ENCODE measurements around the gene TRIM37. TPM values are rescaled to one million over a fixed set of nuclear protein-coding genes. Genes with fewer than 3 reads are reported as not detected.
"Not testable (repeated sequence)": the region's sequence is repeated elsewhere in the genome, so short reads cannot be mapped to it uniquely, and the experiment has no call there.

Gene TRIM37
- total RNA-seq, 1 donor from 2014 or later = 27.7 TPM

GRCh38 chr17:59101178-59101577, 5.5 kb downstream of the TRIM37 start:
- H3K9me3 Mint-ChIP-seq = peaks cover 7% of the 10 kb centered on the region
- no peak overlapping the region for H3K27ac Mint-ChIP-seq
- H3K27me3 Mint-ChIP-seq (ENCODE audit: insufficient read depth) = no peaks in the 10 kb centered on the region
- DNase-seq (ENCODE audit: low spot score) = no peak
- no peak overlapping the region for H3K4me3 Mint-ChIP-seq
- H3K36me3 Mint-ChIP-seq (ENCODE audit: low read depth) = peaks cover 36% of the 10 kb centered on the region
- H3K4me1 Mint-ChIP-seq (ENCODE audit: low read depth) = peaks cover 53% of the 10 kb centered on the region
- intact Hi-C loops (cut with micrococcal nuclease) = loop anchor here (10.0 kb wide), 1 partner anchor 514 kb away; the partner anchor contains the start of gene CLTC

GRCh38 chr17:59097876-59098275, 8.8 kb downstream of the TRIM37 start:
- intact Hi-C loops (cut with micrococcal nuclease) = no loop called here
- no peak overlapping the region for H3K4me3 Mint-ChIP-seq
- DNase-seq (ENCODE audit: low spot score) = no peak
- H3K9me3 Mint-ChIP-seq = peaks cover 7% of the 10 kb centered on the region
- peaks cover 41% of the 10 kb centered on the region for H3K4me1 Mint-ChIP-seq (ENCODE audit: low read depth)
- H3K27ac Mint-ChIP-seq = no peak overlapping the region
- no peaks in the 10 kb centered on the region for H3K27me3 Mint-ChIP-seq (ENCODE audit: insufficient read depth)
- peaks cover 39% of the 10 kb centered on the region for H3K36me3 Mint-ChIP-seq (ENCODE audit: low read depth)

- peaks cover 25% of the 10 kb centered on the region for H3K4me1 Mint-ChIP-seq (ENCODE audit: low read depth)
- DNase-seq (ENCODE audit: low spot score) = no peak
- H3K36me3 Mint-ChIP-seq (ENCODE audit: low read depth) = peaks cover 24% of the 10 kb centered on the region
- H3K27ac Mint-ChIP-seq = no peak overlapping the region
- intact Hi-C loops (cut with micrococcal nuclease) = no loop called here
- no peak overlapping the region for H3K4me3 Mint-ChIP-seq
- peaks cover 5% of the 10 kb centered on the region for H3K9me3 Mint-ChIP-seq
- H3K27me3 Mint-ChIP-seq (ENCODE audit: insufficient read depth) = no peaks in the 10 kb centered on the region
Measured at GRCh38 chr17:59094861-59095530, 11.7 kb downstream of the TRIM37 start.

GRCh38 chr17:59093702-59094231, 12.9 kb downstream of the TRIM37 start:
- intact Hi-C loops (cut with micrococcal nuclease) = no loop called here
- H3K4me3 Mint-ChIP-seq = no peak overlapping the region
- no peaks in the 10 kb centered on the region for H3K27me3 Mint-ChIP-seq (ENCODE audit: insufficient read depth)
- H3K9me3 Mint-ChIP-seq = peaks cover 4% of the 10 kb centered on the region
- no peak for DNase-seq (ENCODE audit: low spot score)
- no peak overlapping the region for H3K27ac Mint-ChIP-seq
- H3K36me3 Mint-ChIP-seq (ENCODE audit: low read depth) = peaks cover 26% of the 10 kb centered on the region
- H3K4me1 Mint-ChIP-seq (ENCODE audit: low read depth) = peaks cover 24% of the 10 kb centered on the region

- DNase-seq (ENCODE audit: low spot score) = no peak
- Mint-ChIP-seq H3K4me3 (no peak overlapping the region), H3K9me3 (peaks cover 4% of the 10 kb centered on the region), H3K4me1 (ENCODE audit: low read depth) (peaks cover 24% of the 10 kb centered on the region), H3K27me3 (ENCODE audit: insufficient read depth) (no peaks in the 10 kb centered on the region), H3K27ac (no peak overlapping the region), H3K36me3 (ENCODE audit: low read depth) (peaks cover 26% of the 10 kb centered on the region)
- intact Hi-C loops (cut with micrococcal nuclease) = no loop called here
Measured at GRCh38 chr17:59093145-59093701, 13.5 kb downstream of the TRIM37 start.

GRCh38 chr17:59090593-59090992, 16.1 kb downstream of the TRIM37 start:
- Mint-ChIP-seq H3K36me3 (ENCODE audit: low read depth) (peaks cover 23% of the 10 kb centered on the region), H3K4me1 (ENCODE audit: low read depth) (peaks cover 17% of the 10 kb centered on the region)
- H3K27ac Mint-ChIP-seq; H3K9me3 Mint-ChIP-seq; DNase-seq (ENCODE audit: low spot score); H3K4me3 Mint-ChIP-seq; intact Hi-C loops (cut with micrococcal nuclease); H3K27me3 Mint-ChIP-seq (ENCODE audit: insufficient read depth): not testable (repeated sequence)

GRCh38 chr17:59084154-59084553, 22.5 kb downstream of the TRIM37 start:
- Mint-ChIP-seq H3K27me3 (ENCODE audit: insufficient read depth) (no peaks in the 10 kb centered on the region), H3K4me1 (ENCODE audit: low read depth) (peaks cover 6% of the 10 kb centered on the region), H3K9me3 (no peaks in the 10 kb centered on the region), H3K36me3 (ENCODE audit: low read depth) (peaks cover 37% of the 10 kb centered on the region), H3K27ac (no peak overlapping the region), H3K4me3 (no peak overlapping the region)
- no peak for DNase-seq (ENCODE audit: low spot score)
- intact Hi-C loops (cut with micrococcal nuclease) = no loop called here

- intact Hi-C loops (cut with micrococcal nuclease) = no loop called here
- Mint-ChIP-seq H3K36me3 (ENCODE audit: low read depth) (peaks cover 37% of the 10 kb centered on the region), H3K9me3 (no peaks in the 10 kb centered on the region), H3K27me3 (ENCODE audit: insufficient read depth) (no peaks in the 10 kb centered on the region), H3K27ac (no peak overlapping the region), H3K4me3 (no peak overlapping the region), H3K4me1 (ENCODE audit: low read depth) (peaks cover 14% of the 10 kb centered on the region)
- DNase-seq (ENCODE audit: low spot score) = no peak
Measured at GRCh38 chr17:59074494-59074893, 32.2 kb downstream of the TRIM37 start.

GRCh38 chr17:59073972-59074371, 32.7 kb downstream of the TRIM37 start:
- DNase-seq (ENCODE audit: low spot score) = no peak
- Mint-ChIP-seq H3K4me3 (no peak overlapping the region), H3K36me3 (ENCODE audit: low read depth) (peaks cover 37% of the 10 kb centered on the region)

GRCh38 chr17:59069856-59070255, 36.8 kb downstream of the TRIM37 start:
- no peak overlapping the region for H3K4me3 Mint-ChIP-seq
- H3K27me3 Mint-ChIP-seq (ENCODE audit: insufficient read depth) = no peaks in the 10 kb centered on the region
- DNase-seq (ENCODE audit: low spot score) = no peak
- no peak overlapping the region for H3K27ac Mint-ChIP-seq
- H3K4me1 Mint-ChIP-seq (ENCODE audit: low read depth) = peaks cover 14% of the 10 kb centered on the region
- intact Hi-C loops (cut with micrococcal nuclease) = no loop called here
- peaks cover 40% of the 10 kb centered on the region for H3K36me3 Mint-ChIP-seq (ENCODE audit: low read depth)
- H3K9me3 Mint-ChIP-seq = no peaks in the 10 kb centered on the region

More at GRCh38 chr17:59073972-59074371, 32.7 kb downstream of the TRIM37 start:
- H3K27ac Mint-ChIP-seq = no peak overlapping the region
- no peaks in the 10 kb centered on the region for H3K9me3 Mint-ChIP-seq
- intact Hi-C loops (cut with micrococcal nuclease) = no loop called here
- peaks cover 14% of the 10 kb centered on the region for H3K4me1 Mint-ChIP-seq (ENCODE audit: low read depth)
- H3K27me3 Mint-ChIP-seq (ENCODE audit: insufficient read depth) = no peaks in the 10 kb centered on the region

- H3K4me3 Mint-ChIP-seq = no peak overlapping the region
- H3K4me1 Mint-ChIP-seq (ENCODE audit: low read depth) = peaks cover 5% of the 10 kb centered on the region
- DNase-seq (ENCODE audit: low spot score) = no peak
- H3K9me3 Mint-ChIP-seq = no peaks in the 10 kb centered on the region
- H3K27me3 Mint-ChIP-seq (ENCODE audit: insufficient read depth) = no peaks in the 10 kb centered on the region
- H3K27ac Mint-ChIP-seq = no peak overlapping the region
- intact Hi-C loops (cut with micrococcal nuclease) = no loop called here
- peaks cover 38% of the 10 kb centered on the region for H3K36me3 Mint-ChIP-seq (ENCODE audit: low read depth)
Measured at GRCh38 chr17:59067756-59068155, 38.9 kb downstream of the TRIM37 start.

GRCh38 chr17:59067340-59067739, 39.3 kb downstream of the TRIM37 start:
- Mint-ChIP-seq H3K4me3 (no peak overlapping the region), H3K27ac (no peak overlapping the region), H3K27me3 (ENCODE audit: insufficient read depth) (no peaks in the 10 kb centered on the region), H3K36me3 (ENCODE audit: low read depth) (peaks cover 41% of the 10 kb centered on the region), H3K4me1 (ENCODE audit: low read depth) (peaks cover 5% of the 10 kb centered on the region), H3K9me3 (no peaks in the 10 kb centered on the region)
- DNase-seq (ENCODE audit: low spot score) = no peak
- intact Hi-C loops (cut with micrococcal nuclease) = no loop called here

- Mint-ChIP-seq H3K4me1 (ENCODE audit: low read depth) (no peaks in the 10 kb centered on the region), H3K9me3 (no peaks in the 10 kb centered on the region), H3K27ac (no peak overlapping the region), H3K4me3 (no peak overlapping the region), H3K36me3 (ENCODE audit: low read depth) (peaks cover 33% of the 10 kb centered on the region), H3K27me3 (ENCODE audit: insufficient read depth) (no peaks in the 10 kb centered on the region)
- intact Hi-C loops (cut with micrococcal nuclease) = no loop called here
- no peak for DNase-seq (ENCODE audit: low spot score)
Measured at GRCh38 chr17:59062509-59062908, 44.2 kb downstream of the TRIM37 start.

Data from activated T-helper 1 cell treated with anti-CD3 and anti-CD28 coated beads, Interleukin-12 subunit alpha, Interleukin-12 subunit beta, Interleukin-2, Interleukin-4 antibody, amounts not matched to agents 30 ng/mL and 10 ng/mL and 1 ng/mL, durations not matched to agents 14 hours and 24 hours and 36 hours (primary cell).